ENCODE data around the gene TTL.
"Not testable (repeated sequence)": the region's sequence is repeated elsewhere in the genome, so short reads cannot be mapped to it uniquely, and the experiment has no call there.

The TTL gene

DNA sequence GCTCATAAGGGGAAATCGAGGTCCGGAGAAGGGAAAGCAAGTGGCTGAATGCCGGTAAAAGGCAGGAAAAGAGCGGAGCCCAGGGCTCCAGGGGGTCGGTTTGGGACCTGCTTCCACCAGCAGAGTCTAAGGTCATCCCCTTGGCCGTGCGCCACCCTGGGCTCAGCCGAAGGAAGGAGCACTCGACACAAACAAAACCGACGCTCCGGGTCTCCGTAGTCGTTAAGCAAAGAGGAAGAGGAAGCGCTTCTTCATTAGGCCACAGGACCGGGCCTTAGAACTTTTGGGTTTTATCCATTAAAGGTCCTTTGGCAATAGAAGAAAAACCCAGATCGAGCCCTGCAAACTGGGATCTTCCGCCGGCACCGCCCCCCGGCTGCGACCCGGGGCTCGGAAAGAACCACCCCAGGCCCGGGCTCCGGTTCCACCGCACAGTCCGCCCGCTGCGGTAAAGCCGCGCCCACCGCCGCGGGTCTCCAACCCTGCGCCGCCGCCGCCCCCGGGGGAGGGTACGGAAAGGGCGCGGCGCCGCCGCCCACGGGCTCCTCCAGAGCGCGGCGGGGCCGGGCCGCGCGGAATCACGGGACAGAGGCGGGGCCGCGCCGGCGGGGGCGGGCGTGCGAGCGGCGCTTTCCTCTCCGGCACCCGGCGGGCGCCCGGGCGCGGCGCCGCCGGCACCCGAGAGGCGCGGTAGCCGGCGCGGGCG is at the start of gene TTL:
TTL (plus strand) TSS at position 629 of the 706 bp plus-strand sequence. CDS start 189 bp downstream, outside the sequence.
- TF ChIP-seq POLR2A (IDR thresholded peaks at IDR 0.05; ENCODE audit: low read depth, low read length), result peak; percentile 46; the same call in 1 of the 2 replicates
- FAIRE-seq (no peak), DNase-seq (ENCODE audit: insufficient read length, low spot score) (peak; percentile 82)

DNA sequence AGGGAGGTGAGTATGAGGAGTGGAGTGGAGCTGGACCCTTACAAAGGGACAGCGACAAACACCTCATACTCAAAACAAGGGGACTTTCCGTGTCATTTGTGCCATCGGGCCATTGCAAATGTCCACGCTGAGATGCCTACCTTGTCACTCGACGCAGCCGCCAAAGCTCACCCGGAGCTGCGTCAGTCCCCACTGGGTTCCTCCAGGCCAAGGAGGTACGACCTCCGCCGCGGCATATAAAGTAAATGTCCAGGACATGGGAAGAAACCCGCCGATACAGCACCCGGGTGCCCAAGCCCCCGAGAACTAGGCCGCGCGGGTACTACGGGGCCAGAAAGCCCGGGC is 49.6 kb upstream of the TTL start:
- not testable (repeated sequence) for DNase-seq (ENCODE audit: insufficient read length, low spot score); FAIRE-seq

DNA sequence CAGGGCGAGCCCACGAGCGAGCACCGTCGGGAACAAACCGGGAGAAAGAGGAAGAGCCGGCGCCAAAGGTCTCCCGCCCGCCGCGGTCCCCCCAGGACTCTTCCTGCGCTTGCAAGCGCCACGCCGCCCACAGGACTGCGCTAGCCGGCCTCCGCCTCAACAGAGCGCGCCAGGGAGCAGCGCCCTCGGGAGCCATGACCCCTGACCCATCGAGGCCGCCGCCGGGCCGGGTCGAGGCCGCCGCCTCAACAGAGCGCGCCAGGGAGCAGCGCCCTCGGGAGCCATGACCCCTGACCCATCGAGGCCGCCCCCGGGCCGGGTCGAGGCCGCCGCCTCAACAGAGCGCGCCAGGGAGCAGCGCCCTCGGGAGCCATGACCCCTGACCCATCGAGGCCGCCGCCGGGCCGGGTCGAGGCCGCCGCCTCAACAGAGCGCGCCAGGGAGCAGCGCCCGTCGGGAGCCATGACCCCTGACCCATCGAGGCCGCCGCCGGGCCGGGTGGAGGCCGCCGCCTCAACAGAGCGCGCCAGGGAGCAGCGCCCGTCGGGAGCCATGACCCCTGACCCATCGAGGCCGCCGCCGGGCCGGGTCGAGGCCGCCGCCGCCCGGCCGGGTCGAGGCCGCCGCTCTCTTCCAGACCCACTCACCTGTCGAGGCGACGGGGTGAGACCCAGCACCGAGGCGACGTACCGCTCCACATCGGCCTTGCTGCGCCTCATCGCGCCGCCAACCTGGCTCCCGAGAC is 49.0 kb upstream of the TTL start:
- not testable (repeated sequence) for FAIRE-seq; DNase-seq (ENCODE audit: insufficient read length, low spot score)

DNA sequence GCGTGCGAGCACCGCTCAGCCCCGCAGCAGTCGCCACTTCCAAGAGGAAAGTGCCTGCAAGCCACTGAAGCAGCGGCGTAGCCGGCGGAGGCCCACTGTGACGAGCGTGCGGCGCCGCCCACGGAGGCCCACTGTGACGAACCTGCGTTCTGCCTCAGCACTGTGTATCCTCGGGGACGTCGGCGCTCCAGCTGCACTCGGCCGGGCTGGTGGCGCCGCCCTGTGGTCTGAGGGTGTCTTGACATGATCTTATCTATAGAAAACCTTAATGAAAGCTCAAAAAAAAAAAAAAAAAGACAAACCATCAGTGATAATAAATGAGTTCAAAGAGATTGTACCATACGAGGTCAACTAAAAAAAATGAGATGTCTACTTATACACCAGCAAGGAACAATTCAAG is 48.5 kb upstream of the TTL start, which contains the start of gene RGPD8:
RGPD8 (minus strand) TSS at position 166 of the 400 bp plus-strand sequence. CDS start 192 bp downstream, outside the sequence.
- DNase-seq (ENCODE audit: insufficient read length, low spot score); FAIRE-seq: not testable (repeated sequence)

DNA sequence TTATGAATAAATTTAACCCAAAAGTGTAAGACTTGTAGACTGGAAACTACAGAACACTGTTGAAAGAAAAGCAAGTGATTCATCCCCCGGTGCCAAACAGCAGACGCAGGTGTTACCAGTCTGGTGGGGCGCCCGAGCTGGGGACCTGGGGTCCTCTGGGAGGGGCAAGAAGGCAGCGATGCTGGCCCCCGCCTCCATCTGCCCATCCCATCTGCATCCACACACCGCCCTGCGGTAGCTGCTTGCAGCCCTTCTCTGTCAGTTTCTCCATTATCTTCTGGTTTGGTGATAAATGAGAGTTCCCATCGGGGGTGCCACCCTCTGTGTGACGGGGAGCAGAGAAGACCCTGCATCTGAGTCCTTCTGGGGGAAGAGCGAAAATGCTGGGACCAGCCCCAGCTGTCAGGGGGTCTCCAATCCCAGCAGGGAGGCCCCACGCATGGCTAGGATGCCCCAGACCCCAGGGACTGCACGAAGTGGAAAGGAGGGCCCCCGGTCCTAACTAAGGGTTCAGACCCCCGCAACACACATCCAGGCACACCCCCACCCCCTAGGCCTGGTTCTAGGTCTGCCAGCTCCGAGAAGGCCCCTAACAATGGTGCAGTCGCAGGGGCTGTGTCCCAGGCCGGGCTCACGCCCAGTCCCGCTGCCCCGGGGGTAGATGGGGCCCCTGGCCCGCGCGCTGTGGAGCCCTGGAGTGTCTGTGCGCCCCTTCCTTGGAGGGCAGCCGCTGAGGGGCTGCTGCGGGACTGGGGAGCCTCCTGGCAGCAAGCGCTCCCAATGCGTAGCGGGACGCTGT is 47.8 kb upstream of the TTL start:
- no peak for FAIRE-seq
- DNase-seq (ENCODE audit: insufficient read length, low spot score), result no peak
- no peak for TF ChIP-seq POLR2A (IDR thresholded peaks at IDR 0.05; ENCODE audit: low read depth, low read length)

DNA sequence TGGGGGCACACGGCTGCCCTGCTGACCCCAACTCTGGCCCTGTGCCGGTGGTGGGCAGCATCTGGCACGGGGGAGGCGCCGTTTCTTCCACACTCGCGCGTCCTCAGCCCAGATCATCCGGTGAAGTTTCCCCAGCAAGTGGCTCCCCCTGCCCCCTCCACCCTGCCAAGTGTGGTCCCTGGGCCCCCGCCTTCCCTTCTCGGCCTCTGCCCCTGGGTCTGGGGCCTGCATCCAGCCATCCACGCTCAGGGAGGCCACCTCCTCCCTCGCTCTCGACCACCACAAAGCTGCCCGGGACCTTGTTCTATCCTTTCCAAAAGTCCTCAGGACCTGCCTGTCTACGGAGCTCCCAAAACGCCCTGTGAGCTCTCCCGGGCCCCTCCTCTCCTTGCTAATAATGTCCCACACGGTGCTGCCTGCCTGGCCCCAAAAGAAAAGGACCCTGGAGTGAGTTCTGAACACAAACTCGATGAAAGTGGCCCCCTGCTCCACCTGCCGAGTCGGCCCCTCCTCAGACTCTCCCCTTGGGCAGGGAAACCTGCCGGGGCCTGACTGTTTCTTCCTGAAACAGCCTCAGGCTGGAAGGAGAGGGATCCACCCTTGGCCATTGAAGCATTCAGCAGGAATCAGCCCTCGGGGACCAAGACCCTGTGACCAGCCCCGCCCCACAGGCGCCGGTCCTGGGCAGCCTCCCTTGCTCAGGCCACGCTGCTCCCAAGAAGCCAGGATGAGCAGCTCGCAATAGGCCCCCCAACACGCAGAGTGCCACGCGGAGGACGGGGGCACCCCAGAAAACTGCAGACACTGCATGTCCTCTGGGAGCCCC is 46.9 kb upstream of the TTL start:
- not testable (repeated sequence) for DNase-seq (ENCODE audit: insufficient read length, low spot score); FAIRE-seq

DNA sequence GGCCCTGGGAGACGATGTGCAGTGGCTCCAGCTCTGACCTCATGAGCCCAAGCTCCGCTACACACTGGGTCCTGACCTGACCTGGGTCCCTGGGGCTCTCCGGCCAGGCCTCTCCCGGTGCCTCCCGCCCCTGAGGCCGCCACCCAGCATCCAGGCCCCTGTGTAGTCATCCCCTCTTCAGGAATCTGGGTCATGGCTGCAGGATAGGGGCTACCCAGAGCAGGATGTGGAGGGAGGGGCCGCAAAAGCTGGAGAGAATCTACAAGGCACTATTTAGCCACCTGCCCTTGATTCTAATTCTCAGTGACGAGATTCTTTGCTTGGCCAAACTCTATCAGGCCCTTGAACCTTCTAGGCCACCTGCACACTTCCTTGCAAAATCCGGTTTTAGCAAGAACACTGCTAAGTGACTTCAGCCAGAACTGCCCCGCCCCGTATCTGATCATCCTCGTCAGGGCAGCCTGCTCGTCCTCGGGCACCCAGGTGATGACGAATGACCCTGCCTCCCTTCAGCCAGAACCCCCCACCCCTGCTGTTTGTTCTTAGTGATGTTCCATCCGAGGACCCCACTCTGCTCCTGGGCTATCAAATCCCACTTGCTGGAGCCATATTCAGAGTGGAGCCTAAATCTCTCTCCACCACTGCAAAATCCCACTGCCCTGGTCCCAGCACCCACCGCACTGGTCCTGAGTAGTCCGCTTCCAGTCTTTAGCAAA is 46.1 kb upstream of the TTL start:
- FAIRE-seq; DNase-seq (ENCODE audit: insufficient read length, low spot score): not testable (repeated sequence)

DNA sequence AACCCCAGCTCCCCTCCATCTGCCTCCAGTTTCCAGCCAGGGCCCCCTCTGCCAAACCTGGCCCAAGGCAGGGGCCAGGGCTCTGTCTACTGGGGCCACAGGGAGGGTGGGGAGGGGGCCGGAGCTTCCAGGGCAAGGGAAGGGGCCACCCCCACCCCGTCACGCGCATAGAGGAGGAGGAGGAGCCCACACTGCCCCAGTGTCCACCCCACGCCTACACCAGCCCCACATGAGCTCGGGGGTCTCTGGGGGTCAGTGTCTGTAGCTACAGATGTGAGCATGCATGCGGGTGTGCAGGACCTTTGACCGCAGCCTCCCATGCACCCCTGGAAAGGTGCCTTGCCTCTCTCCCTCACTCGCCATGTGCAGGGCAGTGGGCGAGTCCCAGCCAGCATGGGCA is 45.0 kb upstream of the TTL start:
- not testable (repeated sequence) for FAIRE-seq; DNase-seq (ENCODE audit: insufficient read length, low spot score)

DNA sequence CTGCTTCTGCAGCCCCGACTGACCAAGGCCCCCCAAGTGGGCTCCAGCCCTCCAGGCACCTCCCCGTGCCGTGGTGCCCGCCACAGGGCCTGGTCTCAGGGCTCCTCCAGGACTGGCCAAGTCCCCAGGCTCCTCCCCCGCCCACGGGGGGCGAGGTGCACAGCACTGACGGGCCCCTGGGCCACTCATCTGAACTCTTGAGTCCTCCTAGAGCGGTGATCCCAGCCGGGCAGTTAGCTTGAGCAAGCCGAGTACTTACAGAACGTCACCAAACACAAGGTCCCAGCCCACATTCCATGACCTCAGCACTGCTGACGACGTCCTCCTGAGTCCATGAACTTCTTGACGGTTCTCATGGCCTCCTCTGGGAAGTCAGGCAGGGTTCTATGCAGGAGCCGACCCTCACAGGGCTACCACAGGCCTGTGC is 44.5 kb upstream of the TTL start:
- FAIRE-seq; DNase-seq (ENCODE audit: insufficient read length, low spot score): not testable (repeated sequence)

DNA sequence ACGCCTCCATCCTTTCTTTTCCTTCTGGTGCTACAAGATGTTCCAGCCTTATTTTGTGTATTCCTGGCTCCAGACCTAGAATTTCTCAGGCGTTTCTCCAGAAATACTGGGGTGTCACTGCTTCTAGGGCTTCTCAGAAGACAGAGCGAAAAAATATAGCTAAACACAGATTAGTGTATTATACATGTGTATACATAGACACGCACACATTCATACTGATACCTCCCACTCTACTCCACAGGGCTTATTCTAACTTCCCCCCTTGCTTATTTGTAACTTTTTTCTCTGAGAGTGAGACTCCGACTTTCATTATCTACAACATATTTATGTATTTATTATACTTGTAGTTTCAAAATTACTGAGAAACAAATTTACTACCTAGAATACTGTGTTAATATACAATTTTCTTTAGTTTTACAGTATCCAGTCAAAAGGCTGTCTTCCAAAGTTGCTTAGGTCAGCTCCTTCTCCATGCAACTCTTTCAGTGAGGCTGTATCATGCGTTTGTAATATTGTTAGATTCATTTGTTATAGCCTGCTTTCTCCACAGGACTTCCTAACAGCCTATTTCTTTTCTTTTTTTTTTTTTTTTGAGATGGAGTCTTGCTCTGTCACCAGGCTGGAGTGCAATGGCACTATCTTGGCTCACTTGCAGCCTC is 43.2 kb upstream of the TTL start:
- FAIRE-seq; DNase-seq (ENCODE audit: insufficient read length, low spot score): not testable (repeated sequence)

DNA sequence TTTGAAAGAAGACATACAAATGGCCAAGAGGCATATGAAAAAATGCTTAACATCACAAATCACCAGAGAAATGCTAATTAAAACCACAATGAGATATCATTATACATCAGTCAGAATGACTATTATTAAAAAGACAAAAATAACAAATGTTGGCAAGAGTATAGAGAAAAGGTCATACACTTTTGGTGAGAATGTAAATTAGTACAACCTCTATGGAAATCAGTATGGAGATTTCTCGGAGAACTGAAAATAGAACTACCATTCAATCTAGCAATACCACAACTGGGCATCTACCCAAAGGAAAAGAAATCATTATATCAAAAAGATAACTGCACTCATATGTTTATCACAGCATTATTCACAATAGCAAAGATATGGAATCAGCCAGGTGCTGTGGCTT is 37.7 kb upstream of the TTL start:
- DNase-seq (ENCODE audit: insufficient read length, low spot score); FAIRE-seq: not testable (repeated sequence)

DNA sequence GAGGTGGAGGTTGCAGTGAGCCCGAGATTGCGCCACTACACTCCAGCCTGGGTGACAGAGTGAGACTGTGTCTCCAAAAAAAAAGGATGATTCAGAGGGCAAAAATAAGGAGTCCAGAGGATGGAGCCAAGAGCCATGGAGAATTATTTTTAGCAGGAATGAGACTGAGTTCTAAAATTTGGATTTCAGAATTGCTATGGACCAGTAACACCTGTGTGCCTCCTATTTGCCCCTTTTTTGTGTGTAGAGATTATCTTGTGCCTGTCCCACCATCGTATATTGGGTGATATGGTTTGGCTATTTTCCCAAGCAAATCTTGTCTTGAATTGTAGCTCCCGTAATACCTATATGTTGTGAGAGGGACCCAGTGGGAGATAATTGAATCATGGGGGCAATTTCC is 32.1 kb upstream of the TTL start:
- FAIRE-seq (no peak), DNase-seq (ENCODE audit: insufficient read length, low spot score) (no peak)
- no peak for TF ChIP-seq POLR2A (IDR thresholded peaks at IDR 0.05; ENCODE audit: low read depth, low read length)

DNA sequence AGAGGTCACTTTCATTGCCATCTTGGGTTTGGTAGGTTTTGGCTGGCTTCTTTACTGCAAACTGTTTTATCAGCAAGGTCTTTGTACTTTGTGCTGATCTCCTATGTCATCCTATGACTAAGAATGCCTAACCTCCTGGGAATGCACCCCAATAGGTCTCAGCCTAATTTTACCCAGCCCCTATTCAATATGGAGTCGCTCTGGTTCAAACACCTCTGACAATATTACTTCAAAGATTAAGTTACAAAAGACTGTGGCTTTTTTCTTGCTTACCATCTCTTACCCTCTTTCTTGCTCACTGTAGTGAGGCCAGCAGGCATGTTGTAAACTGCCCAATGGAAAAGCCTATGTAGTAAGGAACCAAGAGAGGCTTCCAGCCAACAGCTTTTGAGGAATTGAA is 30.6 kb upstream of the TTL start:
- DNase-seq (ENCODE audit: insufficient read length, low spot score) (no peak), FAIRE-seq (no peak)
- no peak for TF ChIP-seq POLR2A (IDR thresholded peaks at IDR 0.05; ENCODE audit: low read depth, low read length)

All from H54 (cell line).